Erythroblast (primary cell): ENCODE measurements around the gene CIC.

Source experiments
- GATA1 ChIP-seq: IDR thresholded peaks from 2 replicates; pipeline ENCODE4 v1.6.1; 2011; ENCODE audit warnings: low read depth, mild to moderate bottlenecking, control low read depth, low read length, moderate library complexity
- POLR2A ChIP-seq: IDR thresholded peaks from 2 replicates; pipeline ENCODE4 v1.6.1; 2011; ENCODE audit warnings: mild to moderate bottlenecking, low read length

- TF ChIP-seq POLR2A: no peak
- no peak for TF ChIP-seq GATA1
Measured at GRCh38 chr19:42272989-42273406, 3.9 kb downstream of the CIC start.
